GM12878 (cell line): ENCODE results near the gene NSMCE3. TPM values are rescaled to one million over a fixed set of nuclear protein-coding genes. Genes with fewer than 3 reads are reported as not detected.

ENCODE experiments used
- polyA plus RNA-seq, 11 experiments: library from polyadenylated mRNA; depleted of rRNA in 4 of 11; unstranded in 6 of 11; stranded (reverse) in 5 of 11; fragments of >200 nt; fragmentation: Nextera tagmentation in 4 of 11; fragmentation: Illumina TruSeq in 1 of 11; extraction: Ambion mirVana in 4 of 11; extraction: Trizol in 1 of 11; gene quantifications; 1 replicate in 1 of 11; 2 replicates in 10 of 11; pipeline versions ENCODE4 v1.2.1 to v1.2.3, GENCODE V29; 2011 to 2016; ENCODE audit warnings: inconsistent platforms in 2 of 11, missing spikeins in 2 of 11, low read depth in 1 of 11
- small RNA-seq: library from RNA; depleted of rRNA; stranded (forward); fragments of <200 nt; gene quantifications from one replicate; pipeline ENCODE3, GENCODE V24; 2014
- total RNA-seq, 4 experiments: library from RNA; depleted of rRNA in 3 of 4; stranded (reverse); fragments of >200 nt in 3 of 4; fragmentation: Illumina TruSeq in 1 of 4; extraction: Trizol in 1 of 4; gene quantifications; 2 replicates each; pipeline versions ENCODE4 v1.2.1 to v1.2.3, GENCODE V29; 2013 to 2021

Gene NSMCE3
- total and polyA plus RNA-seq, 10 of the 15 experiments (the other 5 are each of a cell fraction or from before 2014, with no cell fraction given) = 3.7 to 30.0 (median 19.2) TPM

Small RNA genes within 50 kb of the gene (small RNA-seq; reads per million reads assigned to genes)
- not detected for gene RF00201
